ENCODE data around the gene TCEANC2. TPM values are rescaled to one million over a fixed set of nuclear protein-coding genes. Genes with fewer than 3 reads are reported as not detected.

TCEANC2 gene
- total RNA-seq, 1 experiment from 2014 or later, result 4.2 TPM

- no peaks in the 10 kb centered on the region for H3K27me3 ChIP-seq (replicated peaks; ENCODE audit: insufficient read depth, low read depth, low read length, poor library complexity)
- intact Hi-C loops (cut with micrococcal nuclease; ENCODE audit: unreplicated experiment), result no loop called here
- POLR2A ChIA-PET (ENCODE audit: low non-redundant PET), result no interaction called here
These were observed 41.4 kb upstream of the TCEANC2 start for GRCh38 chr1:54012008-54012325.

DNA sequence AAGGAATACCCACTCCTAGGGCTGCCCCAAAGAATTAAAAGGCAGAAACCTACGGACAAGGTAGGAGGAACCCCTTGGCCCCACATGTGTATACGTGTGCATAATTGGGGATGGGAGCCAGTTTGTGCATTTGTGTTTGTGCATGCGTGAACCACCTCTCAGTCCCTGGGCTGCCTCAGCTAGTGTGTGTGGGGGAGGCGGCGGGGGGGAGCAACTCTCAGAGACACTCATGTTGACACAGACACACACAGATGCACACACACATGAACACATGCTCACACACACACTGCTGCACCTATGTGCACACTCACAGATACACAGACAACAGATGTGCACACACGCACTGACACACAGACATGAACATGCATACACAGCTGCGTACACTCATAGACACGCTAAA is 40.5 kb upstream of the TCEANC2 start:
- Histone ChIP-seq H3K9me3 (ENCODE audit: low read depth, low read length, poor library complexity, severe bottlenecking) (no peaks in the 10 kb centered on the region), H3K4me3 (ENCODE audit: low read depth, low read length, poor library complexity, severe bottlenecking) (no peak overlapping the region), H3K36me3 (ENCODE audit: insufficient read depth, low read length, poor library complexity, severe bottlenecking) (no peaks in the 10 kb centered on the region), H3K27me3 (replicated peaks; ENCODE audit: insufficient read depth, low read depth, low read length, poor library complexity) (no peaks in the 10 kb centered on the region), H3K4me1 (ENCODE audit: insufficient read depth, low read length, poor library complexity, severe bottlenecking) (no peaks in the 10 kb centered on the region), H3K27ac (ENCODE audit: low read depth, low read length, poor library complexity, severe bottlenecking) (no peak overlapping the region)
- POLR2A ChIA-PET (ENCODE audit: low non-redundant PET), result no interaction called here
- no TSS peak for BruUV-seq (replicated peaks)
- TF ChIP-seq CTCF (conservative IDR thresholded peaks at IDR 0.05; ENCODE audit: low read depth, low read length) (no peak), EZH2 (IDR thresholded peaks at IDR 0.05; ENCODE audit: borderline replicate concordance, low read depth, low read length, poor library complexity, severe bottlenecking) (no peak)
- DNase-seq (ENCODE audit: low spot score), result no peak
- CTCF ChIA-PET, result no interaction called here
- intact Hi-C loops (cut with micrococcal nuclease; ENCODE audit: unreplicated experiment), result no loop called here

More at GRCh38 chr1:54012008-54012325, 41.4 kb upstream of the TCEANC2 start:
- no TSS peak for BruUV-seq (replicated peaks)
- no peaks in the 10 kb centered on the region for H3K9me3 ChIP-seq (ENCODE audit: low read depth, low read length, poor library complexity, severe bottlenecking)
- TF ChIP-seq EZH2 (IDR thresholded peaks at IDR 0.05; ENCODE audit: borderline replicate concordance, low read depth, low read length, poor library complexity, severe bottlenecking), result no peak
- no peak overlapping the region for H3K27ac ChIP-seq (ENCODE audit: low read depth, low read length, poor library complexity, severe bottlenecking)
- H3K36me3 ChIP-seq (ENCODE audit: insufficient read depth, low read length, poor library complexity, severe bottlenecking), result no peaks in the 10 kb centered on the region
- no peak for DNase-seq (ENCODE audit: low spot score)
- CTCF ChIA-PET, result no interaction called here
- H3K4me1 ChIP-seq (ENCODE audit: insufficient read depth, low read length, poor library complexity, severe bottlenecking), result no peaks in the 10 kb centered on the region
- H3K4me3 ChIP-seq (ENCODE audit: low read depth, low read length, poor library complexity, severe bottlenecking), result no peak overlapping the region

- H3K9me3 ChIP-seq (ENCODE audit: low read depth, low read length, poor library complexity, severe bottlenecking), result no peaks in the 10 kb centered on the region
- H3K4me1 ChIP-seq (ENCODE audit: insufficient read depth, low read length, poor library complexity, severe bottlenecking), result no peaks in the 10 kb centered on the region
- H3K4me3 ChIP-seq (ENCODE audit: low read depth, low read length, poor library complexity, severe bottlenecking), result no peak overlapping the region
- H3K27me3 ChIP-seq (replicated peaks; ENCODE audit: insufficient read depth, low read depth, low read length, poor library complexity), result no peaks in the 10 kb centered on the region
- ChIA-PET POLR2A (ENCODE audit: low non-redundant PET) (no interaction called here), CTCF (no interaction called here)
- BruUV-seq (replicated peaks), result no TSS peak
- H3K27ac ChIP-seq (ENCODE audit: low read depth, low read length, poor library complexity, severe bottlenecking), result no peak overlapping the region
- TF ChIP-seq EZH2 (IDR thresholded peaks at IDR 0.05; ENCODE audit: borderline replicate concordance, low read depth, low read length, poor library complexity, severe bottlenecking) (no peak), CTCF (conservative IDR thresholded peaks at IDR 0.05; ENCODE audit: low read depth, low read length) (no peak)
- DNase-seq (ENCODE audit: low spot score), result no peak
- intact Hi-C loops (cut with micrococcal nuclease; ENCODE audit: unreplicated experiment), result no loop called here
- no peaks in the 10 kb centered on the region for H3K36me3 ChIP-seq (ENCODE audit: insufficient read depth, low read length, poor library complexity, severe bottlenecking)
These were observed 39.9 kb upstream of the TCEANC2 start for GRCh38 chr1:54013393-54014008.

GRCh38 chr1:54014009-54014629 is 39.3 kb upstream of the TCEANC2 start:
- TF ChIP-seq CTCF (conservative IDR thresholded peaks at IDR 0.05; ENCODE audit: low read depth, low read length), result no peak
- no peak for TF ChIP-seq EZH2 (IDR thresholded peaks at IDR 0.05; ENCODE audit: borderline replicate concordance, low read depth, low read length, poor library complexity, severe bottlenecking)
- BruUV-seq (replicated peaks), result no TSS peak
- H3K27me3 ChIP-seq (replicated peaks; ENCODE audit: insufficient read depth, low read depth, low read length, poor library complexity), result no peaks in the 10 kb centered on the region
- H3K27ac ChIP-seq (ENCODE audit: low read depth, low read length, poor library complexity, severe bottlenecking), result no peak overlapping the region
- H3K4me3 ChIP-seq (ENCODE audit: low read depth, low read length, poor library complexity, severe bottlenecking), result no peak overlapping the region
- H3K4me1 ChIP-seq (ENCODE audit: insufficient read depth, low read length, poor library complexity, severe bottlenecking), result no peaks in the 10 kb centered on the region
- no peaks in the 10 kb centered on the region for H3K9me3 ChIP-seq (ENCODE audit: low read depth, low read length, poor library complexity, severe bottlenecking)
- H3K36me3 ChIP-seq (ENCODE audit: insufficient read depth, low read length, poor library complexity, severe bottlenecking), result no peaks in the 10 kb centered on the region
- ChIA-PET POLR2A (ENCODE audit: low non-redundant PET) (no interaction called here), CTCF (no interaction called here)
- intact Hi-C loops (cut with micrococcal nuclease; ENCODE audit: unreplicated experiment), result no loop called here
- no peak for DNase-seq (ENCODE audit: low spot score)

Data from A673 (cell line).